Measurements from ENCODE around the gene FGG.

FGG gene

DNA sequence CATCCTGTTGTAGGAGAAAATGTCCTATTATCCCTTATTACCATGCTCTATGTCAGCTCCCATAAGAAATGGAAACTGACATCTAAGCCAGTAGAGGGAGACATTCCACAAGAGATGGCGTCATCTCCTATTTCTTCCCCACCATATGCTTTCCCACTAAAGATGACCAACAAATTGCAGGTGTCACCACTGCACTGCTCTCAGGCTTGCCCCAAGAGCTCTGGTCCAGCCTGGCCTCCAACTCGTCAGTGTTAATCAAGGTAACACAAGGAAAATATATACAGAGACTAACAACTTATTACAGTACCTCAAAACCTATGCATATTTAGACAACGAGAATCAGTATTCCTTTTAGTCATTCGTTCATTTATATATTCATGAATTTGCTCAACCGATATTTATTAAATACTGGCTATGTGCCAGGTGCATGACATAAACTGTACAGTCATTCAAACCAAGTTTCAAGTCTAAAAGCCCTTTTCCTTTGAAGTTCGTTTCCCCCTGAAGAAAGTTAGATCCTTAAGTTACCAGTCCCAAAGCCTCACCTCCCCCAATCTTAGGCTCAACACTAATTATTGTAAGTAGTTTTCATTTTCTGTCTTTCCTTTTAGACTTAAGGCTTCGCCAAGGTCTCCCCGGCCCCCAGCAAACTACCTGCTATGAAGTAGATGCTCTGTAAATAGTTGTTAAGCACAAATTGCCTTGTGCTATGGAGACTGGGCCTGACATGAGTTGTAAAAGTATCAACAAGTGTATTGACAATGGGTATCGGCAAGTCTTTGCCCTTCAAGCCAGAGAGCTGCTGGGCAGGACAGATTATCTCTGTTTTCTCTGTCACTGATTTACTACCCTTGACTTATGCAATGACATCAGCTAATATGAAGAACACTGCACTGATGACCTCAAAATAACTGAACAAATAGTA lies 52.7 kb downstream of the FGG start:
- Mint-ChIP-seq H3K9me3 (no peaks in the 10 kb centered on the region), H3K4me1 (ENCODE audit: low read depth) (no peaks in the 10 kb centered on the region), H3K27me3 (peaks cover 15% of the 10 kb centered on the region), H3K36me3 (ENCODE audit: low read depth) (no peaks in the 10 kb centered on the region), H3K27ac (no peak overlapping the region), H3K4me3 (no peak overlapping the region)

DNA sequence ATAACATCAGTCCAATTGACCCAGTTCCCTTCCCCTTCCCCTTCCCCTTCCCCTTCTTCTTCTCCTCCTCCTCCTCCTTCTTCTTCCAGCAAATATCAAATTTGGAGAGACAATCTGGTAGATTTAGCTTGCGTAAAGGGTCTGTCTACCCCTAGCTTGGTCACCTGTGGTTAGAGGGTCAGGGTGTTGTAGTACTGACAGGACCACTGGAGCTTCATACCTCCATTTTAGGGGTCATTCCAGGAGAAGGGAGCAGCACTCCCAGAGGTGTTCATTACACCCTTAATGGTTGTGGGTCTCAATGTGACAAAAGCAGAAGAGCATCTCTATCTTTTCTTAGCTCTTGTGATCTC lies 53.3 kb downstream of the FGG start:
- H3K27ac Mint-ChIP-seq, result no peak overlapping the region
- H3K4me1 Mint-ChIP-seq (ENCODE audit: low read depth), result no peaks in the 10 kb centered on the region
- peaks cover 15% of the 10 kb centered on the region for H3K27me3 Mint-ChIP-seq
- H3K36me3 Mint-ChIP-seq (ENCODE audit: low read depth), result no peaks in the 10 kb centered on the region
- no peak overlapping the region for H3K4me3 Mint-ChIP-seq
- H3K9me3 Mint-ChIP-seq, result no peaks in the 10 kb centered on the region
